ENCODE data around the gene BABAM2. TPM values are rescaled to one million over a fixed set of nuclear protein-coding genes. Genes with fewer than 3 reads are reported as not detected.

The BABAM2 gene
- total and polyA plus RNA-seq, 2 experiments from 2014 or later, result 28.8 to 43.6 TPM

- TF ChIP-seq CTCF (IDR thresholded peaks at IDR 0.05; ENCODE audit: poor library complexity) (no peak), EZH2 (IDR thresholded peaks at IDR 0.05; ENCODE audit: borderline replicate concordance) (no peak), EZH2phosphoT487 (IDR thresholded peaks at IDR 0.05; ENCODE audit: low read depth, severe bottlenecking, unreplicated experiment) (no peak)
- Histone ChIP-seq H3K4me2 (no peak overlapping the region), H3K9me2 (replicated peaks; ENCODE audit: insufficient read depth) (no peaks in the 10 kb centered on the region), H3K9me3 (ENCODE audit: low read depth) (no peaks in the 10 kb centered on the region), H3K27me3 (no peaks in the 10 kb centered on the region), H3K36me3 (replicated peaks; ENCODE audit: insufficient read depth, low read depth) (no peaks in the 10 kb centered on the region), H3K27ac (no peak overlapping the region), H2AFZ (no peak overlapping the region), H3K4me3 (no peak overlapping the region), H3K4me1 (ENCODE audit: insufficient read depth) (no peaks in the 10 kb centered on the region), H4K20me1 (ENCODE audit: insufficient read depth, poor library complexity, severe bottlenecking) (no peaks in the 10 kb centered on the region), H3K79me2 (no peaks in the 10 kb centered on the region)
- 74% methylated on average over 6 of the region's 6 CpGs for WGBS (ENCODE audit: low lambda C conversion rate, missing lambda C conversion rate)
- DNase-seq (ENCODE audit: low spot score), result no peak
Measured at GRCh38 chr2:28318462-28319117, 428.1 kb downstream of the BABAM2 start.

DNA sequence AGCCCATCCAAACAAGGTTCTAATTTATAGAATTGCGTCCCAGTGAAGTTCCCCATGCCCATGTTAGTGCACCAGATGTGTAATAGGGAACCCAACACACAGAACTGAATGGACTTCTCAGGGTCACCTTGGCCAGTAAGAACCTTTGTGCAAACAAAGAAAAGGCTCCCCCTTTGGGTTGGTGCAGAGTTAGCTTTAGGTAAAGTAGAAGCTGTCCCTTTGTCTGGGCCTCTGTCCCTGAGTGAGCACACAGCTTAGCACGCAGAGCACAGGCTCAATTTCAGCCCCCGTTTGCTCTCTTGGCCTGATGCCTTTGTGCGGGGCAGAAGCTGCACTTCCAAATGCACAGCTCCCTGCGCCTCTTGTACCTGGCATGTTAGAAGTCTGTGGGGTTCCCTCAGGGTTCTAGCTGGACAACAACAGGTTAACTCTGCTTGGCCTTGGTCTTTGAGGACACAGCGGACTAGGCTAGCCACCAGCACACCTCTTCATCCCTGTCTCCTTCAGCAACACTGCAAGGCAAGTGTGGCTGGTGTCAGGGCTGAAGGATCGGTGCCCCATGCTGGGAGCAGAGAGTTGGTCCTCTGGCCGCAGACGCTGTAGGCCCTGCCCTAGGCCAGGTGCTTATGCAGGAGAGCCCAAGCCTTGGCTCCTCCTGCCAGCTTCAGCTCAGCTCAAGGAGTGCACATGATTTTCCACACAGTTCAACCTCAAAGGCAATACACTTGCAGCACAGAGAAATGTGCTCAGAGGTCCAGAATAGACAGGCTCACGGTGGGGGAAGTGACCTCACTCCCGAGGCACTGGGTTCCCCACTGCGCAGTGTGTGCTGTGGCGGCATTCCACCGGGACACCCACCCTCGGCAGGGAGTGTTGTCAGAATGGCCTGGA is 428.8 kb downstream of the BABAM2 start:
- no peaks in the 10 kb centered on the region for H3K9me3 ChIP-seq (ENCODE audit: low read depth)
- no peak overlapping the region for H3K4me2 ChIP-seq
- 94% methylated on average over 15 of the region's 15 CpGs for WGBS (ENCODE audit: low lambda C conversion rate, missing lambda C conversion rate)
- no peaks in the 10 kb centered on the region for H3K4me1 ChIP-seq (ENCODE audit: insufficient read depth)
- no peak overlapping the region for H2AFZ ChIP-seq
- no peaks in the 10 kb centered on the region for H3K36me3 ChIP-seq (replicated peaks; ENCODE audit: insufficient read depth, low read depth)
- H3K27me3 ChIP-seq, result no peaks in the 10 kb centered on the region
- H3K27ac ChIP-seq, result no peak overlapping the region
- H3K9me2 ChIP-seq (replicated peaks; ENCODE audit: insufficient read depth), result no peaks in the 10 kb centered on the region
- H3K4me3 ChIP-seq, result no peak overlapping the region
- H4K20me1 ChIP-seq (ENCODE audit: insufficient read depth, poor library complexity, severe bottlenecking), result no peaks in the 10 kb centered on the region
- DNase-seq (ENCODE audit: low spot score), result no peak
- no peaks in the 10 kb centered on the region for H3K79me2 ChIP-seq
- TF ChIP-seq CTCF (IDR thresholded peaks at IDR 0.05; ENCODE audit: poor library complexity), result no peak
- TF ChIP-seq EZH2 (IDR thresholded peaks at IDR 0.05; ENCODE audit: borderline replicate concordance), result no peak
- no peak for TF ChIP-seq EZH2phosphoT487 (IDR thresholded peaks at IDR 0.05; ENCODE audit: low read depth, severe bottlenecking, unreplicated experiment)

GRCh38 chr2:28320009-28320365 is 429.5 kb downstream of the BABAM2 start:
- Histone ChIP-seq H3K4me3 (no peak overlapping the region), H3K9me3 (ENCODE audit: low read depth) (no peaks in the 10 kb centered on the region), H3K27me3 (no peaks in the 10 kb centered on the region), H3K9me2 (replicated peaks; ENCODE audit: insufficient read depth) (no peaks in the 10 kb centered on the region), H3K36me3 (replicated peaks; ENCODE audit: insufficient read depth, low read depth) (no peaks in the 10 kb centered on the region), H3K79me2 (no peaks in the 10 kb centered on the region), H3K4me1 (ENCODE audit: insufficient read depth) (no peaks in the 10 kb centered on the region), H3K27ac (no peak overlapping the region), H3K4me2 (no peak overlapping the region), H4K20me1 (ENCODE audit: insufficient read depth, poor library complexity, severe bottlenecking) (no peaks in the 10 kb centered on the region), H2AFZ (no peak overlapping the region)
- no peak for DNase-seq (ENCODE audit: low spot score)
- TF ChIP-seq EZH2 (IDR thresholded peaks at IDR 0.05; ENCODE audit: borderline replicate concordance), result no peak
- TF ChIP-seq CTCF (IDR thresholded peaks at IDR 0.05; ENCODE audit: poor library complexity), result no peak
- TF ChIP-seq EZH2phosphoT487 (IDR thresholded peaks at IDR 0.05; ENCODE audit: low read depth, severe bottlenecking, unreplicated experiment), result no peak
- WGBS (ENCODE audit: low lambda C conversion rate, missing lambda C conversion rate), result 96% methylated on average over 6 of the region's 6 CpGs

All from hepatocyte (in vitro differentiated cells).